Activated T-cell treated with anti-CD3 and anti-CD28 coated beads, Interleukin-2, amount 50 U/mL, for 24 hours (primary cell): ENCODE measurements around the gene AGK.
A peak's percentile ranks its signal among the peaks of the same experiment; 100 is the strongest.

Source experiments
- DNase-seq: peaks from one replicate; pipeline ENCODE4 v3.0.0-alpha.2; 2020
- H3K27ac Mint-ChIP-seq: 2 replicates; pipeline ENCODE4 v1.8.0; 2020; ENCODE audit warnings: mild to moderate bottlenecking, mixed read lengths
- H3K27me3 Mint-ChIP-seq: 2 replicates; pipeline ENCODE4 v1.8.0; 2020; ENCODE audit warnings: mixed read lengths
- H3K36me3 Mint-ChIP-seq: 2 replicates; pipeline ENCODE4 v1.8.0; 2020; ENCODE audit warnings: low read depth, mixed read lengths
- H3K4me1 Mint-ChIP-seq: 2 replicates; pipeline ENCODE4 v1.8.0; 2020; ENCODE audit warnings: low read depth, mixed read lengths
- H3K4me3 Mint-ChIP-seq: 2 replicates; pipeline ENCODE4 v1.8.0; 2020; ENCODE audit warnings: mild to moderate bottlenecking, moderate library complexity, mixed read lengths
- H3K9me3 Mint-ChIP-seq: 2 replicates; pipeline ENCODE4 v1.8.0; 2020; ENCODE audit warnings: mixed read lengths

AGK gene

GRCh38 chr7:141551094-141551781 is at the start of gene AGK:
Gene AGK (plus strand): TSS chr7:141551410. CDS start chr7:141555467, 4,057 bp downstream.
- Mint-ChIP-seq H3K9me3 (no peaks in the 10 kb centered on the region), H3K27ac (peak within 1 kb of the TSS; percentile 85), H3K36me3 (peaks cover 46% of the 10 kb centered on the region), H3K4me1 (peaks cover 52% of the 10 kb centered on the region), H3K27me3 (no peaks in the 10 kb centered on the region), H3K4me3 (peak within 1 kb of the TSS; percentile 88)
- DNase-seq, result peak; percentile 91

GRCh38 chr7:141501451-141501850 is 49.8 kb upstream of the AGK start:
- H3K4me3 Mint-ChIP-seq, result no peak overlapping the region
- peaks cover 38% of the 10 kb centered on the region for H3K27me3 Mint-ChIP-seq
- no peaks in the 10 kb centered on the region for H3K9me3 Mint-ChIP-seq

GRCh38 chr7:141511316-141511675 is 39.9 kb upstream of the AGK start:
- Mint-ChIP-seq H3K36me3 (no peaks in the 10 kb centered on the region), H3K27me3 (peaks cover 82% of the 10 kb centered on the region), H3K4me3 (peak overlapping the region; percentile 58), H3K4me1 (peaks cover 19% of the 10 kb centered on the region), H3K9me3 (peaks cover 2% of the 10 kb centered on the region), H3K27ac (no peak overlapping the region)
- DNase-seq, result no peak

More at GRCh38 chr7:141501451-141501850, 49.8 kb upstream of the AGK start:
- DNase-seq, result no peak
- Mint-ChIP-seq H3K4me1 (no peaks in the 10 kb centered on the region), H3K27ac (no peak overlapping the region), H3K36me3 (no peaks in the 10 kb centered on the region)

- Mint-ChIP-seq H3K27ac (no peak overlapping the region), H3K4me3 (peak overlapping the region; percentile 58), H3K4me1 (peaks cover 19% of the 10 kb centered on the region), H3K9me3 (peaks cover 2% of the 10 kb centered on the region), H3K27me3 (peaks cover 80% of the 10 kb centered on the region), H3K36me3 (no peaks in the 10 kb centered on the region)
- DNase-seq, result peak; percentile 33
These were observed 39.4 kb upstream of the AGK start for GRCh38 chr7:141511676-141512396.

GRCh38 chr7:141512597-141512996 is 38.6 kb upstream of the AGK start:
- peaks cover 81% of the 10 kb centered on the region for H3K27me3 Mint-ChIP-seq
- no peaks in the 10 kb centered on the region for H3K36me3 Mint-ChIP-seq
- H3K4me3 Mint-ChIP-seq, result no peak overlapping the region
- DNase-seq, result no peak
- H3K9me3 Mint-ChIP-seq, result peaks cover 2% of the 10 kb centered on the region
- no peak overlapping the region for H3K27ac Mint-ChIP-seq
- peaks cover 19% of the 10 kb centered on the region for H3K4me1 Mint-ChIP-seq

- H3K27me3 Mint-ChIP-seq, result peaks cover 76% of the 10 kb centered on the region
- H3K4me3 Mint-ChIP-seq, result no peak overlapping the region
- peaks cover 2% of the 10 kb centered on the region for H3K9me3 Mint-ChIP-seq
These were observed 37.5 kb upstream of the AGK start for GRCh38 chr7:141513720-141514119.

GRCh38 chr7:141515941-141516340 is 35.3 kb upstream of the AGK start:
- peaks cover 2% of the 10 kb centered on the region for H3K9me3 Mint-ChIP-seq
- H3K4me1 Mint-ChIP-seq, result peaks cover 16% of the 10 kb centered on the region
- H3K4me3 Mint-ChIP-seq, result no peak overlapping the region
- no peak overlapping the region for H3K27ac Mint-ChIP-seq
- no peak for DNase-seq
- H3K27me3 Mint-ChIP-seq, result peaks cover 63% of the 10 kb centered on the region
- no peaks in the 10 kb centered on the region for H3K36me3 Mint-ChIP-seq

More at GRCh38 chr7:141513720-141514119, 37.5 kb upstream of the AGK start:
- Mint-ChIP-seq H3K27ac (no peak overlapping the region), H3K4me1 (peaks cover 19% of the 10 kb centered on the region), H3K36me3 (no peaks in the 10 kb centered on the region)
- no peak for DNase-seq

GRCh38 chr7:141519623-141520022 is 31.6 kb upstream of the AGK start:
- peaks cover 2% of the 10 kb centered on the region for H3K4me1 Mint-ChIP-seq
- no peak for DNase-seq
- no peaks in the 10 kb centered on the region for H3K36me3 Mint-ChIP-seq
- no peak overlapping the region for H3K27ac Mint-ChIP-seq
- no peak overlapping the region for H3K4me3 Mint-ChIP-seq
- H3K27me3 Mint-ChIP-seq, result peaks cover 34% of the 10 kb centered on the region
- H3K9me3 Mint-ChIP-seq, result no peaks in the 10 kb centered on the region

GRCh38 chr7:141522657-141523342 is 28.4 kb upstream of the AGK start:
- DNase-seq, result no peak
- Mint-ChIP-seq H3K27me3 (peaks cover 26% of the 10 kb centered on the region), H3K36me3 (no peaks in the 10 kb centered on the region), H3K9me3 (no peaks in the 10 kb centered on the region), H3K4me1 (peaks cover 2% of the 10 kb centered on the region), H3K4me3 (no peak overlapping the region), H3K27ac (no peak overlapping the region)

- Mint-ChIP-seq H3K27ac (no peak overlapping the region), H3K4me1 (peaks cover 2% of the 10 kb centered on the region), H3K27me3 (peaks cover 30% of the 10 kb centered on the region), H3K4me3 (no peak overlapping the region), H3K36me3 (no peaks in the 10 kb centered on the region), H3K9me3 (no peaks in the 10 kb centered on the region)
- no peak for DNase-seq
These were observed 25.2 kb upstream of the AGK start for GRCh38 chr7:141525973-141526514.

GRCh38 chr7:141527076-141527475 is 24.1 kb upstream of the AGK start:
- DNase-seq, result no peak
- H3K36me3 Mint-ChIP-seq, result no peaks in the 10 kb centered on the region
- peaks cover 24% of the 10 kb centered on the region for H3K27me3 Mint-ChIP-seq
- H3K4me3 Mint-ChIP-seq, result no peak overlapping the region
- H3K9me3 Mint-ChIP-seq, result no peaks in the 10 kb centered on the region
- H3K27ac Mint-ChIP-seq, result no peak overlapping the region
- peaks cover 2% of the 10 kb centered on the region for H3K4me1 Mint-ChIP-seq

- no peak overlapping the region for H3K4me3 Mint-ChIP-seq
- H3K27ac Mint-ChIP-seq, result no peak overlapping the region
- peaks cover under 1% of the 10 kb centered on the region for H3K4me1 Mint-ChIP-seq
- peaks cover 28% of the 10 kb centered on the region for H3K27me3 Mint-ChIP-seq
- no peak for DNase-seq
- no peaks in the 10 kb centered on the region for H3K36me3 Mint-ChIP-seq
- no peaks in the 10 kb centered on the region for H3K9me3 Mint-ChIP-seq
These were observed 22.8 kb upstream of the AGK start for GRCh38 chr7:141528399-141528798.

GRCh38 chr7:141533149-141533949 is 17.9 kb upstream of the AGK start:
- H3K4me1 Mint-ChIP-seq, result peaks cover 3% of the 10 kb centered on the region
- no peaks in the 10 kb centered on the region for H3K9me3 Mint-ChIP-seq
- H3K27me3 Mint-ChIP-seq, result peaks cover 39% of the 10 kb centered on the region
- no peak overlapping the region for H3K4me3 Mint-ChIP-seq
- no peaks in the 10 kb centered on the region for H3K36me3 Mint-ChIP-seq
- H3K27ac Mint-ChIP-seq, result no peak overlapping the region
- peak; percentile 72 for DNase-seq
